GM18873 (cell line): ENCODE results near the gene GPANK1.

ENCODE experiments used
- ATAC-seq: cut with Tn5 transposase; IDR thresholded peaks from one replicate; pipeline ENCODE4 v1.9.1; 2021; ENCODE audit warnings: mild to moderate bottlenecking, moderate library complexity, moderate number of reproducible peaks; ENCODE audit not compliant: unreplicated experiment, low FRiP score

GPANK1 gene

GRCh38 chr6:31691564-31692108 is 26.8 kb upstream of the GPANK1 start:
- ATAC-seq, result no peak

GRCh38 chr6:31691078-31691463 is 26.3 kb upstream of the GPANK1 start:
- ATAC-seq, result no peak

GRCh38 chr6:31690231-31691077 is 25.7 kb upstream of the GPANK1 start:
- ATAC-seq, result no peak

GRCh38 chr6:31689249-31690110 is 24.7 kb upstream of the GPANK1 start:
- no peak for ATAC-seq

- ATAC-seq, result no peak
Measured at GRCh38 chr6:31687860-31688693, 23.3 kb upstream of the GPANK1 start.

GRCh38 chr6:31687321-31687720 is 22.5 kb upstream of the GPANK1 start:
- ATAC-seq, result no peak

GRCh38 chr6:31686483-31686882 is 21.7 kb upstream of the GPANK1 start:
- no peak for ATAC-seq

GRCh38 chr6:31683591-31683990 is 18.8 kb upstream of the GPANK1 start:
- no peak for ATAC-seq

GRCh38 chr6:31681135-31681671 is 16.4 kb upstream of the GPANK1 start:
- ATAC-seq, result no peak

GRCh38 chr6:31680226-31681134 is 15.7 kb upstream of the GPANK1 start, which contains the start of gene LY6G5C:
Gene LY6G5C (minus strand): TSS chr6:31681067. CDS start chr6:31680373, 694 bp downstream.
- no peak for ATAC-seq

GRCh38 chr6:31677955-31678354 is 13.2 kb upstream of the GPANK1 start:
- ATAC-seq, result no peak

- ATAC-seq, result no peak
Measured at GRCh38 chr6:31676904-31677303, 12.1 kb upstream of the GPANK1 start.

- ATAC-seq, result no peak
Measured at GRCh38 chr6:31676322-31676903, 11.6 kb upstream of the GPANK1 start.

GRCh38 chr6:31669676-31670075 is 4.9 kb upstream of the GPANK1 start, which contains the start of gene LY6G5B:
Gene LY6G5B (plus strand): TSS chr6:31669976. CDS start chr6:31670951, 975 bp downstream.
- no peak for ATAC-seq

- ATAC-seq, result no peak
Measured at GRCh38 chr6:31666337-31666965, 1.7 kb upstream of the GPANK1 start.

- peak; percentile 79 for ATAC-seq
Measured at GRCh38 chr6:31665501-31666336, 922 bp upstream of the GPANK1 start, which contains the start of gene CSNK2B. Gene CSNK2B (plus strand): TSS chr6:31666080. CDS start chr6:31666832, 752 bp downstream.
